COLO668 (cell line): ENCODE measurements around the gene CDCA5.

Source experiments
- DNase-seq: peaks from one replicate; lab custom pipeline; 2025; ENCODE audit not compliant: unreplicated experiment; lab: John Stamatoyannopoulos, UW

CDCA5 gene

GRCh38 chr11:65083834-65084597 lies at the start of gene CDCA5, which contains the start of gene ZFPL1:
Gene CDCA5, minus strand, starts transcription at chr11:65084040. Its CDS starts 62 bp downstream, at chr11:65083978.
Gene ZFPL1, plus strand, starts transcription at chr11:65084222. Its CDS starts 477 bp downstream, at chr11:65084699.
- peak; percentile 95 for DNase-seq

GRCh38 chr11:65132988-65133700 lies 49.3 kb upstream of the CDCA5 start:
- DNase-seq: peak; percentile 78

GRCh38 chr11:65132238-65132987 lies 48.6 kb upstream of the CDCA5 start:
- DNase-seq: no peak

- no peak for DNase-seq
Observed at GRCh38 chr11:65131895-65132237, 48.0 kb upstream of the CDCA5 start.

GRCh38 chr11:65131417-65131776 lies 47.6 kb upstream of the CDCA5 start:
- DNase-seq: no peak

GRCh38 chr11:65130631-65131416 lies 47.0 kb upstream of the CDCA5 start:
- DNase-seq: no peak

GRCh38 chr11:65129649-65130441 lies 46.0 kb upstream of the CDCA5 start:
- DNase-seq: no peak

- DNase-seq: no peak
Observed at GRCh38 chr11:65128182-65129145, 44.6 kb upstream of the CDCA5 start.

- DNase-seq: no peak
Observed at GRCh38 chr11:65127473-65128181, 43.8 kb upstream of the CDCA5 start.

GRCh38 chr11:65126624-65127274 lies 42.9 kb upstream of the CDCA5 start:
- DNase-seq: no peak

- DNase-seq: no peak
Observed at GRCh38 chr11:65125197-65126056, 41.6 kb upstream of the CDCA5 start.

GRCh38 chr11:65124480-65125196 lies 40.8 kb upstream of the CDCA5 start:
- no peak for DNase-seq

GRCh38 chr11:65121865-65122696 lies 38.2 kb upstream of the CDCA5 start, which contains the start of the genes FAU and MRPL49:
Gene FAU, minus strand, starts transcription at chr11:65122134. Its CDS starts 321 bp downstream, at chr11:65121813.
Gene MRPL49, plus strand, starts transcription at chr11:65122321. Its CDS starts 26 bp downstream, at chr11:65122347.
- peak; percentile 98 for DNase-seq

GRCh38 chr11:65121447-65121864 lies 37.6 kb upstream of the CDCA5 start:
- DNase-seq: peak; percentile 34

- no peak for DNase-seq
Observed at GRCh38 chr11:65120831-65121230, 37.0 kb upstream of the CDCA5 start.
